Mesenchymal stem cell (in vitro differentiated cells and primary cell): ENCODE measurements around the gene TEX54.

Source experiments
- DNase-seq: peaks from one replicate; pipeline ENCODE4 v3.0.0-alpha.2; 2013
- H2AFZ ChIP-seq: one replicate; pipeline ENCODE4 v1.6.1; 2013; ENCODE audit warnings: low read depth, mild to moderate bottlenecking, control low read depth, inconsistent platforms, low read length, moderate library complexity
- H2AK5ac ChIP-seq: 2 replicates; pipeline ENCODE4 v1.6.1; 2013; ENCODE audit warnings: low read length, moderate library complexity, mild to moderate bottlenecking, inconsistent platforms; ENCODE audit not compliant: severe bottlenecking
- H2BK120ac ChIP-seq: one replicate; pipeline ENCODE4 v1.6.1; 2013; ENCODE audit warnings: low read depth, mild to moderate bottlenecking, inconsistent platforms, low read length, moderate library complexity
- H2BK12ac ChIP-seq, 2 experiments: one replicate each; pipeline ENCODE4 v1.6.1; 2013; ENCODE audit warnings: inconsistent platforms in 2 of 2, low read length in 2 of 2, mild to moderate bottlenecking in 2 of 2, moderate library complexity in 2 of 2, control low read depth in 1 of 2
- H2BK15ac ChIP-seq: one replicate; pipeline ENCODE4 v1.6.1; 2013; ENCODE audit warnings: mild to moderate bottlenecking, low read depth, inconsistent platforms; ENCODE audit not compliant: poor library complexity, severe bottlenecking
- H2BK5ac ChIP-seq: 2 replicates; pipeline ENCODE4 v1.6.1; 2013; ENCODE audit warnings: low read depth, mild to moderate bottlenecking, low read length, control low read depth, inconsistent platforms; ENCODE audit not compliant: poor library complexity, severe bottlenecking
- H3K14ac ChIP-seq, 2 experiments: one replicate each; pipeline ENCODE4 v1.6.1; 2013; ENCODE audit warnings: inconsistent platforms in 2 of 2, low read length in 2 of 2, control low read depth in 1 of 2, mild to moderate bottlenecking in 1 of 2, moderate library complexity in 1 of 2
- H3K18ac ChIP-seq, 2 experiments: one replicate each; pipeline ENCODE4 v1.6.1; 2013; ENCODE audit warnings: inconsistent platforms in 2 of 2, low read length in 2 of 2, control low read depth in 1 of 2, low read depth in 1 of 2, mild to moderate bottlenecking in 1 of 2
- H3K23ac ChIP-seq, 2 experiments: one replicate each; pipeline ENCODE4 v1.6.1; 2013; ENCODE audit warnings: inconsistent platforms in 2 of 2, low read length in 2 of 2, mild to moderate bottlenecking in 2 of 2, moderate library complexity in 2 of 2, control low read depth in 1 of 2
- H3K27ac ChIP-seq: 2 replicates; pipeline ENCODE4 v1.5.1; 2013; ENCODE audit warnings: mild to moderate bottlenecking, moderate library complexity, low read length, control low read depth, inconsistent platforms; ENCODE audit not compliant: poor library complexity, severe bottlenecking
- H3K27me3 ChIP-seq, 2 experiments: 2 replicates each; pipeline versions ENCODE4 v1.6.1 to v1.7.0; 2013; ENCODE audit warnings: low read length in 2 of 2, mild to moderate bottlenecking in 2 of 2, moderate library complexity in 2 of 2, control low read depth in 1 of 2, inconsistent platforms in 1 of 2; ENCODE audit not compliant: control insufficient read depth in 1 of 2, insufficient read depth in 1 of 2
- H3K36me3 ChIP-seq, 2 experiments: 2 replicates each; pipeline versions ENCODE4 v1.6.1 to v1.7.0; 2013; ENCODE audit warnings: low read length in 2 of 2, control low read depth in 1 of 2, inconsistent platforms in 1 of 2, low read depth in 1 of 2, mild to moderate bottlenecking in 1 of 2; ENCODE audit not compliant: insufficient read depth in 2 of 2, control insufficient read depth in 1 of 2
- H3K4ac ChIP-seq, 2 experiments: one replicate each; pipeline ENCODE4 v1.6.1; 2013; ENCODE audit warnings: inconsistent platforms in 2 of 2, low read length in 2 of 2, mild to moderate bottlenecking in 2 of 2, moderate library complexity in 2 of 2, control low read depth in 1 of 2, low read depth in 1 of 2
- H3K4me1 ChIP-seq: 2 replicates; pipeline ENCODE4 v1.6.1; 2013; ENCODE audit warnings: low read depth, low read length, control low read depth; ENCODE audit not compliant: control insufficient read depth, insufficient read depth
- H3K4me2 ChIP-seq: 2 replicates; pipeline ENCODE4 v1.6.1; 2013; ENCODE audit warnings: low read length, mild to moderate bottlenecking, inconsistent platforms; ENCODE audit not compliant: poor library complexity, severe bottlenecking
- H3K4me3 ChIP-seq, 2 experiments: 2 replicates each; pipeline versions ENCODE4 v1.5.1 to v1.7.0; 2013; ENCODE audit warnings: low read length in 2 of 2, mild to moderate bottlenecking in 2 of 2, control low read depth in 1 of 2, low read depth in 1 of 2; ENCODE audit not compliant: insufficient read depth in 1 of 2
- H3K79me1 ChIP-seq: replicated peaks from 2 replicates; pipeline ENCODE4 v1.6.1; 2013; ENCODE audit warnings: mild to moderate bottlenecking, control low read depth, low read length, inconsistent platforms; ENCODE audit not compliant: poor library complexity, severe bottlenecking
- H3K9ac ChIP-seq: 2 replicates; pipeline ENCODE4 v1.7.0; 2013; ENCODE audit warnings: mild to moderate bottlenecking, low read length, moderate library complexity
- H3K9me3 ChIP-seq: 2 replicates; pipeline ENCODE4 v1.7.0; 2013; ENCODE audit warnings: mild to moderate bottlenecking, low read length; ENCODE audit not compliant: control insufficient read depth
- H4K8ac ChIP-seq: one replicate; pipeline ENCODE4 v1.6.1; 2013; ENCODE audit warnings: inconsistent platforms, mild to moderate bottlenecking, low read length, moderate library complexity
- H4K91ac ChIP-seq: one replicate; pipeline ENCODE4 v1.6.1; 2013; ENCODE audit warnings: mild to moderate bottlenecking, low read length, inconsistent platforms
- WGBS: methylation state at CpG from one replicate; pipeline ENCODE4 v1.1.7; 2013; ENCODE audit warnings: mixed read lengths; 5-methylcytosine and 5-hydroxymethylcytosine counted together

Gene TEX54

DNA sequence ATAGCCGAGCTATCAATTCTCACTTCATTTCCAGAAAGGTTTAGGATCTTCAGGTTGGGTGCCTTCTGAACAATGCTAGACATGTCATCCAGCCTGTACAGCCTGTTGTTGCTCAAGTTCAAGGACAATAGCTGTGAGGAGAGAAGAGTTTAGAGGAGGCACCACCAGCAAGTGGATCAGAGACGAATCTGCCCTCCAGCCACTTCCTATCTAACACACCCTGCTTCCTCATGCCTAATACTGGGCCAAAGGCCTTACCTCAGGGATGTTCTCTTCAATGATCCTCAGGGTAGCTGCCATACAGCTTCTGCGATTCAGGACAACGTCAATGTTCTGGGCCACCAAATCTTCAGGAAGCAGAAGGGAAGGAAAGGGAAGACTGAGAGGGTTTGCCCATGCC is 31.6 kb downstream of the TEX54 start:
- H3K4me2 ChIP-seq, result no peak overlapping the region
- H3K36me3 ChIP-seq, result peaks cover 67 to 74% of the 10 kb centered on the region in 2 experiments
- H3K27ac ChIP-seq, result no peak overlapping the region
- H2BK12ac ChIP-seq, result no peak overlapping the region
- peaks cover 34% of the 10 kb centered on the region for H3K79me1 ChIP-seq
- H3K9ac ChIP-seq, result no peak overlapping the region
- H2AK5ac ChIP-seq, result no peak overlapping the region
- no peak overlapping the region for H3K23ac ChIP-seq
- H3K4me3 ChIP-seq, result no peak overlapping the region
- H3K4me1 ChIP-seq, result peaks cover 6% of the 10 kb centered on the region
- H3K18ac ChIP-seq, result no peak overlapping the region
- no peak overlapping the region for H4K8ac ChIP-seq
- 96% methylated on average over 4 of the region's 4 CpGs for WGBS
- no peak overlapping the region for H3K4ac ChIP-seq
- no peaks in the 10 kb centered on the region for H3K9me3 ChIP-seq
- no peak overlapping the region for H4K91ac ChIP-seq
- no peaks in the 10 kb centered on the region for H3K27me3 ChIP-seq
- H2AFZ ChIP-seq, result no peak overlapping the region
- H3K14ac ChIP-seq, result no peak overlapping the region
- DNase-seq, result no peak
- H2BK120ac ChIP-seq, result no peak overlapping the region
- no peak overlapping the region for H2BK15ac ChIP-seq
- H2BK5ac ChIP-seq, result no peak overlapping the region

DNA sequence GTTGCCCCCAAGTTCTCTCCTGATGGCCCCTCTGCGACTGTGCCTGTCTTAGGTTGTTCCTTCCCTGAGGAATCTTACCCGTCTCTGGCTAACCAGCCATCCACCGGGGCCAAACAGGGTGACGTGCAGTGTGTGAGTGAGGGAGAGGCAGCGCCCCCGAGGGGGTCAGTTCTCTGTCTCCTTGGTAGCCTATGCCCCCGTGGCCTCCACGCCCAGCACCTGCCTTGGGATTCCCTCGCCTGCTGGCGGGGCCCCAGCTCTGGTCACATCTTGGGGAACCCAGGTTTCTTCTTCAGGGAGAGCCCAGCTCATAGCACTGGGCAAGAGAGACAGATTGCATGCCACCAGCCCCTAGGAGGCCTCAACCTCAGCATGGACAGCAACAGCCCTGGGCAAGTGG is 33.2 kb downstream of the TEX54 start:
- no peak overlapping the region for H4K8ac ChIP-seq

DNA sequence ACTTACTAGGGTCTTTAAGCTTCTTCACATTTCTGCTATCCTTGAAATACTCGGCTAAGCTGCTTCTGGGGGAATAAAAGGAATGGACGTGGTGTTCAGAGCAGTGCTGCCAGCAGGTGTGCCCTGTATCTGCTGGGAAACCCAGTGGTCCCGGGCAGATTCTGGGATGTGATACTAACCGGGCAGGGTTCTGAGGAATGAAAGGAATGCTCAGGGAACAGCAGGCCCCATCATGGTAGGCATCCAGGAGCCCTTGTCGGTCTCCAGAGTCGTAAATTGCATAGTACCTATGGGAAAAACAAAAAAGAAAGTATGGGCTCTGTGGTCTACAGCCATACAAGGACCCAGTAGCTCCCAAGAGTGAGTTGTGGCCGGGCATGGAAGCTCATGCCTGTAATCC is 36.4 kb downstream of the TEX54 start:
- H2AFZ ChIP-seq, result no peak overlapping the region
- H2BK12ac ChIP-seq, result no peak overlapping the region
- WGBS, result 88% methylated on average over 7 of the region's 7 CpGs
- no peak overlapping the region for H3K4ac ChIP-seq
- no peak overlapping the region for H2BK15ac ChIP-seq
- H3K9ac ChIP-seq, result no peak overlapping the region
- peaks cover 9% of the 10 kb centered on the region for H3K4me1 ChIP-seq
- H2BK120ac ChIP-seq, result no peak overlapping the region
- H2BK5ac ChIP-seq, result no peak overlapping the region
- H3K14ac ChIP-seq, result no peak overlapping the region
- H4K91ac ChIP-seq, result no peak overlapping the region
- H4K8ac ChIP-seq, result no peak overlapping the region
- no peak overlapping the region for H3K18ac ChIP-seq
- H3K36me3 ChIP-seq, result peaks cover 85 to 90% of the 10 kb centered on the region in 2 experiments
- no peak overlapping the region for H2AK5ac ChIP-seq
- H3K27me3 ChIP-seq, result no peaks in the 10 kb centered on the region
- H3K79me1 ChIP-seq, result peaks cover 36% of the 10 kb centered on the region
- H3K4me2 ChIP-seq, result no peak overlapping the region
- H3K23ac ChIP-seq, result no peak overlapping the region
- no peak overlapping the region for H3K27ac ChIP-seq
- no peak for DNase-seq
- no peaks in the 10 kb centered on the region for H3K9me3 ChIP-seq
- no peak overlapping the region for H3K4me3 ChIP-seq

More for the DNA sequence above, 33.2 kb downstream of the TEX54 start:
- Histone ChIP-seq H3K9me3 (no peaks in the 10 kb centered on the region), H3K4me2 (no peak overlapping the region), H2AK5ac (no peak overlapping the region), H4K91ac (no peak overlapping the region), H2BK5ac (no peak overlapping the region), H2AFZ (no peak overlapping the region), H2BK120ac (no peak overlapping the region), H3K79me1 (peaks cover 42% of the 10 kb centered on the region), H2BK15ac (no peak overlapping the region), H3K23ac (no peak overlapping the region), H3K4me1 (peaks cover 6% of the 10 kb centered on the region), H3K27ac (no peak overlapping the region), H2BK12ac (no peak overlapping the region), H3K14ac (no peak overlapping the region), H3K9ac (no peak overlapping the region), H3K4ac (no peak overlapping the region), H3K27me3 (no peaks in the 10 kb centered on the region), H3K18ac (no peak overlapping the region), H3K36me3 (peaks cover 82 to 90% of the 10 kb centered on the region in 2 experiments), H3K4me3 (no peak overlapping the region)
- WGBS, result 96% methylated on average over 10 of the region's 10 CpGs
- no peak for DNase-seq

DNA sequence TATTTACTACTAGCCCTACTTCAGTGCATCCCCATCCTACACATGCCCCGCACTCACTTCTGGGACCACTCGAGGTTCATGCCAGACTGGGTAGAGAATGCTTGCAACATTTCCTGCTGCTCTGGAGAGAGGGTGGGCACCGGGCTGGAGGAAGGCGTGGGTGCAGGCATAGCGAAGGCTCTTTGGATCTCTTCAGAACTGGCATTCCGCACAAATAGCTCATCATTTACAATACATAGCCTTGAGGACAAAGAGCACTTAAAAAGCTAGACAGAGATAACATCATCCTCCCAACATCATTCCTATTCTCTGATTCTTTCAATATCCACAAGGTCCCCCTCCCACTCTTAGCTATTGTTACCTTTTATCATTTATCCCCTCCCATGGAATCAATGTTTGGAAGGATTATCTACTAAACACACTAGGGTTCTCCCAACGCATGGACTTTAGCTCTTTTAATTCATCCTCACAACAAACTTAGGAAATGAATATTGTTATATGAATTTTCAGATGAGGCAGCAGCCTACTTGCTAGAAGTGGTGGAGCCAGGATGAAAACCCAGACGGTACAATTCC is 38.4 kb downstream of the TEX54 start:
- Histone ChIP-seq H3K79me1 (peaks cover 25% of the 10 kb centered on the region), H3K27me3 (no peaks in the 10 kb centered on the region), H2BK12ac (no peak overlapping the region), H2AFZ (no peak overlapping the region), H3K4ac (no peak overlapping the region), H3K27ac (no peak overlapping the region), H3K4me1 (peaks cover 14% of the 10 kb centered on the region), H2BK15ac (no peak overlapping the region), H3K23ac (no peak overlapping the region), H3K4me2 (no peak overlapping the region), H2BK120ac (no peak overlapping the region), H3K9me3 (no peaks in the 10 kb centered on the region), H3K4me3 (no peak overlapping the region), H3K9ac (peak overlapping the region; percentile 21), H2AK5ac (no peak overlapping the region), H2BK5ac (no peak overlapping the region), H4K91ac (no peak overlapping the region), H3K18ac (no peak overlapping the region), H3K36me3 (peaks cover 79 to 85% of the 10 kb centered on the region in 2 experiments), H4K8ac (no peak overlapping the region), H3K14ac (no peak overlapping the region)
- WGBS, result 97% methylated on average over 7 of the region's 8 CpGs
- DNase-seq, result no peak
